ENCODE data around the gene AGFG2. TPM values are rescaled to one million over a fixed set of nuclear protein-coding genes. Genes with fewer than 3 reads are reported as not detected.
"Not testable (repeated sequence)": the region's sequence is repeated elsewhere in the genome, so short reads cannot be mapped to it uniquely, and the experiment has no call there.

The AGFG2 gene
- total RNA-seq, 1 donor, result 19.3 TPM

GRCh38 chr7:100496509-100496908 lies 42.5 kb upstream of the AGFG2 start:
- no peak for DNase-seq (ENCODE audit: low read depth)
- TF ChIP-seq CTCF (IDR thresholded peaks at IDR 0.05; ENCODE audit: insufficient read depth, low read length), result no peak
- H3K4me3 ChIP-seq (ENCODE audit: low read depth, low read length), result no peak overlapping the region

GRCh38 chr7:100500743-100501142 lies 38.3 kb upstream of the AGFG2 start:
- not testable (repeated sequence) for H3K4me3 ChIP-seq (ENCODE audit: low read depth, low read length); DNase-seq (ENCODE audit: low read depth)

GRCh38 chr7:100504031-100504430 lies 35.0 kb upstream of the AGFG2 start:
- DNase-seq (ENCODE audit: low read depth); H3K4me3 ChIP-seq (ENCODE audit: low read depth, low read length): not testable (repeated sequence)

GRCh38 chr7:100504887-100505611 lies 34.0 kb upstream of the AGFG2 start:
- no peak for DNase-seq (ENCODE audit: low read depth)
- no peak for TF ChIP-seq CTCF (IDR thresholded peaks at IDR 0.05; ENCODE audit: insufficient read depth, low read length)
- H3K4me3 ChIP-seq (ENCODE audit: low read depth, low read length), result no peak overlapping the region

GRCh38 chr7:100506356-100506923 lies 32.6 kb upstream of the AGFG2 start:
- no peak overlapping the region for H3K4me3 ChIP-seq (ENCODE audit: low read depth, low read length)
- no peak for TF ChIP-seq CTCF (IDR thresholded peaks at IDR 0.05; ENCODE audit: insufficient read depth, low read length)
- no peak for DNase-seq (ENCODE audit: low read depth)

- peak; percentile 79 for DNase-seq (ENCODE audit: low read depth)
- TF ChIP-seq CTCF (IDR thresholded peaks at IDR 0.05; ENCODE audit: insufficient read depth, low read length), result no peak
- H3K4me3 ChIP-seq (ENCODE audit: low read depth, low read length), result no peak overlapping the region
Measured at GRCh38 chr7:100509231-100509630, 29.8 kb upstream of the AGFG2 start.

- H3K4me3 ChIP-seq (ENCODE audit: low read depth, low read length), result no peak overlapping the region
- DNase-seq (ENCODE audit: low read depth), result no peak
- TF ChIP-seq CTCF (IDR thresholded peaks at IDR 0.05; ENCODE audit: insufficient read depth, low read length), result no peak
Measured at GRCh38 chr7:100510437-100511239, 28.4 kb upstream of the AGFG2 start.

All from fibroblast of the aortic adventitia (primary cell).